ENCODE results near the gene LRMDA.

The LRMDA gene

DNA sequence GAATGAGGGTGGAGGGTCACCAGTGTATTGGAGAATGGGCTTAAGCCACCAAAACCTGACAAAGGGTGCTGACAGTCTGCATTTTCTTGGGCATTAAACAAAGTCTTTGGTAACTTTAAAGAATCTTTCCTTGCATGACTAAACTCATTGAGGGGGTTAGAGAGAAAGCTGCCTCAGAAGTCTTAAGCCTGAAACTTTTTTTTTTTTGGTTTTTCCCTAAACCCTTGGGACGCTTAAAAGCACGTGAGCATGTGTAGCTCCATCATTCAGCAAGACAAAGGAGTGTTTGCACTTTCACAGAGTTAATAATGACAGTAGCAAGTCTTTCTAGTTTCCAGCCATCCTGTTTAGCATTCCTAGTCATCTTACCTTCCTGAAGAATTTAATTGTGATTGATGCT, 110.7 kb downstream of the LRMDA start:
- DNase-seq: no peak
- TF ChIP-seq, protein P1, sequence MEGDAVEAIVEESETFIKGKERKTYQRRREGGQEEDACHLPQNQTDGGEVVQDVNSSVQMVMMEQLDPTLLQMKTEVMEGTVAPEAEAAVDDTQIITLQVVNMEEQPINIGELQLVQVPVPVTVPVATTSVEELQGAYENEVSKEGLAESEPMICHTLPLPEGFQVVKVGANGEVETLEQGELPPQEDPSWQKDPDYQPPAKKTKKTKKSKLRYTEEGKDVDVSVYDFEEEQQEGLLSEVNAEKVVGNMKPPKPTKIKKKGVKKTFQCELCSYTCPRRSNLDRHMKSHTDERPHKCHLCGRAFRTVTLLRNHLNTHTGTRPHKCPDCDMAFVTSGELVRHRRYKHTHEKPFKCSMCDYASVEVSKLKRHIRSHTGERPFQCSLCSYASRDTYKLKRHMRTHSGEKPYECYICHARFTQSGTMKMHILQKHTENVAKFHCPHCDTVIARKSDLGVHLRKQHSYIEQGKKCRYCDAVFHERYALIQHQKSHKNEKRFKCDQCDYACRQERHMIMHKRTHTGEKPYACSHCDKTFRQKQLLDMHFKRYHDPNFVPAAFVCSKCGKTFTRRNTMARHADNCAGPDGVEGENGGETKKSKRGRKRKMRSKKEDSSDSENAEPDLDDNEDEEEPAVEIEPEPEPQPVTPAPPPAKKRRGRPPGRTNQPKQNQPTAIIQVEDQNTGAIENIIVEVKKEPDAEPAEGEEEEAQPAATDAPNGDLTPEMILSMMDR (IDR thresholded peaks at IDR 0.05; ENCODE audit: low read depth, low read length): no peak
- no peak overlapping the region for H3K27ac ChIP-seq
- no peak overlapping the region for H3K4me3 ChIP-seq (ENCODE audit: low read depth, low read length)
- no peaks in the 10 kb centered on the region for H3K9me3 ChIP-seq (ENCODE audit: severe bottlenecking)
- H3K36me3 ChIP-seq: no peaks in the 10 kb centered on the region
- no peaks in the 10 kb centered on the region for H3K27me3 ChIP-seq (ENCODE audit: insufficient read depth, low read depth, severe bottlenecking)

DNA sequence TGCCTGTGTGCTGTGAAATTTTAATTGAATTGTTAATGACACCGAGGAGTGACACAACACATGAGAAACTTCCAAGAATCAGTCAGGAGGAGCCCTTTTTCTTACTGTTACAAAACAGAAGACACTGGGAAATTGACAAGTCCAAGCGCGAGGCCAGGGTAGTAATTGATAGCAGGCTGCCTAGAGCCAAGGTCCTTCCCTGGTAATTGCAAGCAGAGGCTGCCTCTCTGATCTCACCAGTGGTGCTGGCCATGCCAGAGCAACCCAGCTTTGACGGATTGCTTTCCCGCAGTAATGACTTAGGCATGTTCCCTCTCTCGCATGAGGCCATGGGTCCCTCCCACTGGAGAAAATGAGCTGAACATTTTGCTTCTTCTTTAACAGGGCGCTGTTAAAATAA, 111.5 kb downstream of the LRMDA start:
- H3K9me3 ChIP-seq (ENCODE audit: severe bottlenecking): no peaks in the 10 kb centered on the region
- DNase-seq: no peak
- H3K4me3 ChIP-seq (ENCODE audit: low read depth, low read length): no peak overlapping the region
- H3K27me3 ChIP-seq (ENCODE audit: insufficient read depth, low read depth, severe bottlenecking): no peaks in the 10 kb centered on the region
- no peaks in the 10 kb centered on the region for H3K36me3 ChIP-seq
- H3K27ac ChIP-seq: no peak overlapping the region
- TF ChIP-seq, protein P1 (IDR thresholded peaks at IDR 0.05; ENCODE audit: low read depth, low read length): no peak

DNA sequence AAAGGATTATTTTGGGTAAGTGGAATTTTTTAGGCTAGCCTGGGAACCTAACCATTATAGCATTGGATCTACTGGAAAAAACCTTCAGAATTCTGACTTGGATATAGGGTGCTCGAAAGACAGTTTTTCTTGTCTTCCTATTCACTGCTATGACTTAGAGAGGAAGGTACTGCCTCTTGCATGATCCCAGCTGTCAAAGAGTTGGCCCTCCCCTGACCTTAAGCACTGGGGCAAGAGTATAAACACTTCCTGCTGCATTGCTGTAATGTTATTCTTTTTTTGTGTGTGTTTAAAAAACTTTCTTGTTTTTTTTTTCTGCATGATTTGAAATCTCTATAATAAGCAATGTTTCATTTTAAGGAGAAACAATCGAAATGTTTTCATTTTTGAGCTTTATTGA, 113.0 kb downstream of the LRMDA start:
- H3K27ac ChIP-seq: no peak overlapping the region
- no peak for DNase-seq
- TF ChIP-seq, protein P1 (IDR thresholded peaks at IDR 0.05; ENCODE audit: low read depth, low read length): no peak

DNA sequence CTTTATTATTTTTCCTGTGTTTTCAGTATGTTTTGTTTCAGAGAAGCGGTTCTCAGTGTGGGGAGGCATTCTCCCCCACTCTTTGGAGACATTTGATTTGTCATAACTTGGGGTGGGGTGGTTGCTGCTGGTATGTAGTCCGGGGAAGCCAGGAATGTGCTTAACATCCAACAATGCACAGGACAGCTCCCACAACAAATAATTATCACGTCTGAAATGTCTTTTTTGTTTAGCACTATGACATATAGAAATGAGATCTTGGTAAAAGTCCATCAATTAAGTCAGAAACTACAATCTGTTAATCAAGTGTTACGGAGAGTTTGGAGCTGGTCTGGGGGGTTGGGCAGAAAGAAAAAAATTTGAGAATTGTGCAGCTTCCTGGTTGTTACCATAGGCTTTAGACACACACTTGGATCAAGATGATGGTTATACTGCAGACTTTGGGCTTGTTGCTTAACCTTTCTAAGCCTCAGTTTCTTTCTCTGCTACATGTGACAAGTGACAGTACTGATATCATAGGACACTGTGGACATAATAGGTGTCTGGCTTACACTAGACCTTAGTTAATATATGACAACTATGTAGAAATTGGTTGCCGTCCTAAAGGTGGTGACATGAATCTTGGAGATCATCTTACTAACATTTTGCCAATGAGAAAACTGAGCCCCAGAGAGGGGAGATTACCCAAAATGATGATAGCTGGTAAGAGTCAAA, 113.7 kb downstream of the LRMDA start:
- Histone ChIP-seq H3K9me3 (ENCODE audit: severe bottlenecking) (no peaks in the 10 kb centered on the region), H3K27ac (no peak overlapping the region), H3K4me3 (ENCODE audit: low read depth, low read length) (no peak overlapping the region), H3K36me3 (no peaks in the 10 kb centered on the region), H3K27me3 (ENCODE audit: insufficient read depth, low read depth, severe bottlenecking) (no peaks in the 10 kb centered on the region)
- TF ChIP-seq, protein P1 (IDR thresholded peaks at IDR 0.05; ENCODE audit: low read depth, low read length): no peak
- no peak for DNase-seq

More for the DNA sequence above, 113.0 kb downstream of the LRMDA start:
- H3K36me3 ChIP-seq: no peaks in the 10 kb centered on the region
- H3K9me3 ChIP-seq (ENCODE audit: severe bottlenecking): no peaks in the 10 kb centered on the region
- no peaks in the 10 kb centered on the region for H3K27me3 ChIP-seq (ENCODE audit: insufficient read depth, low read depth, severe bottlenecking)
- H3K4me3 ChIP-seq (ENCODE audit: low read depth, low read length): no peak overlapping the region

DNA sequence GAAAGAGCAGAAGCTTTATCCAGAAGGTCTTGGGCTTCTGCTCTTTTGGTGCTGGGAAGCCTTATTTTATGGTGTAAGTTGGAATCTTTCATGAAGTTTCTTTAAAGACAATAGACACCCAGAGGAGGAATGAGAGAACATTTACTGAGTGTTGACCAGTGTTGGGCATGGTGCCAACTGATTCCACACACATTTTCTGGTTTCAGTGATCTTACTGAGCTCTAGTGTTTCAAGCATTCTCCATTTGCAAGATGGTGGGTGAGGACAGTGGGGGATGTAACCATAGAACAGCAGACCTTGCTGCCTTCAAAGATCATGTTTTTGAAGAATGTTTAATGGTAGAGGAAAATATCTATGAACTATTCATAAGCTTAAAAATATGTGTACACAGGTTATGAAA, 114.6 kb downstream of the LRMDA start:
- H3K27ac ChIP-seq: no peak overlapping the region
- TF ChIP-seq, protein P1 (IDR thresholded peaks at IDR 0.05; ENCODE audit: low read depth, low read length): no peak
- no peak for DNase-seq
- no peak overlapping the region for H3K4me3 ChIP-seq (ENCODE audit: low read depth, low read length)
- H3K27me3 ChIP-seq (ENCODE audit: insufficient read depth, low read depth, severe bottlenecking): no peaks in the 10 kb centered on the region
- H3K9me3 ChIP-seq (ENCODE audit: severe bottlenecking): no peaks in the 10 kb centered on the region
- H3K36me3 ChIP-seq: no peaks in the 10 kb centered on the region

Measured in WERI-Rb-1 (cell line).